NB4 (cell line): ENCODE measurements around the gene SORL1-AS1.

Experiments used
- MYC ChIP-seq: IDR thresholded peaks from 2 replicates; pipeline ENCODE4 v1.6.1; 2011; ENCODE audit warnings: low read depth, low read length
- POLR2A ChIP-seq: IDR thresholded peaks from 2 replicates; pipeline ENCODE4 v1.6.1; 2011; ENCODE audit warnings: mild to moderate bottlenecking; ENCODE audit not compliant: insufficient read length; ENCODE audit errors: extremely low read depth
- TF ChIP-seq, protein P1 (sequence below): IDR thresholded peaks from one replicate; pipeline ENCODE4 v1.5.1; 2012; ENCODE audit warnings: low read depth, low read length

DNA sequence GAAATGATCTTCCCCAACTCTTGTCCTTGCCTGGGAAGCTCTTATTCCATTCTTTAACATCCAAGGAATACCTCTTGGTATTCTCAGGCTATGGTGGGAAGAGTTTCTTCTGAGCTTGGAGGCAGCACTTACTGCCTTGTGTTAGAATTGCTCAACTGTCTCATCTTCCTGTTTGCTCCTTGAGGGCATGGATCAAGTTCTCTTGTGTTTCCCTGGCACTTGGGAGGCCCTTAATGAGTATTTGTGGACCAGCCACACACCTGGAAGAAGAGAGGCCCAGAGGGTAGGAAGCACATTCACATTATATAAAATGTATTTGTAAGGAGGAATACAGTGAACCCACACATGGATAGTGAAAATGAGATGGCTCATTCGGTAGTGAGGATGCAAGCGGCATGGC, 3.4 kb upstream of the SORL1-AS1 start:
- TF ChIP-seq POLR2A (no peak), MYC (no peak)
- TF ChIP-seq, protein P1, sequence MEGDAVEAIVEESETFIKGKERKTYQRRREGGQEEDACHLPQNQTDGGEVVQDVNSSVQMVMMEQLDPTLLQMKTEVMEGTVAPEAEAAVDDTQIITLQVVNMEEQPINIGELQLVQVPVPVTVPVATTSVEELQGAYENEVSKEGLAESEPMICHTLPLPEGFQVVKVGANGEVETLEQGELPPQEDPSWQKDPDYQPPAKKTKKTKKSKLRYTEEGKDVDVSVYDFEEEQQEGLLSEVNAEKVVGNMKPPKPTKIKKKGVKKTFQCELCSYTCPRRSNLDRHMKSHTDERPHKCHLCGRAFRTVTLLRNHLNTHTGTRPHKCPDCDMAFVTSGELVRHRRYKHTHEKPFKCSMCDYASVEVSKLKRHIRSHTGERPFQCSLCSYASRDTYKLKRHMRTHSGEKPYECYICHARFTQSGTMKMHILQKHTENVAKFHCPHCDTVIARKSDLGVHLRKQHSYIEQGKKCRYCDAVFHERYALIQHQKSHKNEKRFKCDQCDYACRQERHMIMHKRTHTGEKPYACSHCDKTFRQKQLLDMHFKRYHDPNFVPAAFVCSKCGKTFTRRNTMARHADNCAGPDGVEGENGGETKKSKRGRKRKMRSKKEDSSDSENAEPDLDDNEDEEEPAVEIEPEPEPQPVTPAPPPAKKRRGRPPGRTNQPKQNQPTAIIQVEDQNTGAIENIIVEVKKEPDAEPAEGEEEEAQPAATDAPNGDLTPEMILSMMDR = no peak
